Muscle of leg (tissue), 11 donors: ENCODE measurements around the gene NUBP2. TPM values are rescaled to one million over a fixed set of nuclear protein-coding genes. Genes with fewer than 3 reads are reported as not detected.

Experiments
- DNase-seq: peaks from one replicate; pipeline ENCODE4 v3.0.0; 2013
- H3K27ac ChIP-seq: one replicate; pipeline ENCODE4 v1.5.1; 2013; ENCODE audit warnings: mild to moderate bottlenecking, low read length, control low read depth
- H3K27me3 ChIP-seq: one replicate; pipeline ENCODE4 v1.6.1; 2013; ENCODE audit warnings: low read length; ENCODE audit not compliant: control insufficient read depth, insufficient read depth
- H3K36me3 ChIP-seq: one replicate; pipeline ENCODE4 v1.6.1; 2013; ENCODE audit warnings: low read length; ENCODE audit not compliant: control insufficient read depth, insufficient read depth
- H3K4me1 ChIP-seq: one replicate; pipeline ENCODE4 v1.6.1; 2013; ENCODE audit warnings: low read length; ENCODE audit not compliant: control insufficient read depth, insufficient read depth
- H3K4me3 ChIP-seq: one replicate; pipeline ENCODE4 v1.5.1; 2013; ENCODE audit warnings: low read length, control low read depth
- H3K9me3 ChIP-seq: replicated peaks from 2 replicates; pipeline ENCODE4 v1.6.1; 2013; ENCODE audit warnings: low read depth, low read length; ENCODE audit not compliant: control insufficient read depth
- WGBS: methylation state at CpG from one replicate; pipeline ENCODE4 v1.1.5; 2013; ENCODE audit warnings: missing lambda C conversion rate; ENCODE audit not compliant: insufficient coverage; 5-methylcytosine and 5-hydroxymethylcytosine counted together
- polyA plus RNA-seq, 8 donors: library from polyadenylated mRNA; unstranded; fragments of 120-200 nt; gene quantifications; one replicate each; pipeline versions ENCODE4 v1.2.1 to v1.2.3, GENCODE V29; 2013; ENCODE audit warnings: inconsistent platforms in 1 of 8, low replicate concordance in 1 of 8; ENCODE audit not compliant: insufficient read length in 8 of 8, insufficient read depth in 1 of 8
- total RNA-seq: library from RNA; stranded (reverse); fragments of 120-200 nt; gene quantifications from one replicate; pipeline ENCODE4 v1.2.4, GENCODE V29; 2013

The NUBP2 gene
- total and polyA plus RNA-seq, 9 donors = 40.6 to 59.7 (median 49.2) TPM

DNA sequence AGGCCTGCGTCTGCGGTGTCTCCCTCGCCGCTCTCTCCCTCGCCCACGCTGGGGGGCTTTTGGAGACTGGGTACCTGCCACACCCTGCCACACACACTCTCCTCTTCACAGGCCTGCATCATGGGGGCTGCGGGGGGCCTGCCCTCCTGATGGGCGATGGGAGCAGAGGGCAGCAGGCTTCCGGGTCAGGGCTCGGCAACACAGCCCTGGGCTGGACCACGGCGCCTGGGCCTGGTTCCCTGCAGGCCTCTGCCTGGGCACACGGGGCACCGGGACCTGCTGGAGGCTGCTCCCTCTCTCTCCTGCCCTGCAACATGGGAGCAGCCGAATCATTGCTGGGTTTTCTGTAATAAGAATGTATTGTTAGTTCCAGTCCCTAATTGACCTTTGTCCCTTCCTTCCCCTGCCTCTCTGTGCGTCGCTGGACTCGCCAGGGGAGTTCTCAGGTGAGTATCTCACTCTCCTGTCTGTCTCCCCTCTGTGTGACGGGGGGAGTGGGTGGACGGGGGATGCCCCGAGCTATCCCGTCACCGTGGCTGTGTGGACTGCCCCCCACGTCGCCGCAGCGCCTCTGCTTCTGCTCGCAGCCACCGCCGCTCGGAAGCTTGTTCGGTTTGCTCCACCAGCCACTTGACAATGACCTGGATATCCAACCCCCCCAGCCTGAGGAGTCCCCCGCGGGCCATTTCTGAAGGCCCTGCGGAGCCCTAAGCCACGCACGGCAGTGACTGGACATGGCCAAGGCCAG, 24.9 kb upstream of the NUBP2 start:
- DNase-seq = no peak
- Histone ChIP-seq H3K27me3 (no peaks in the 10 kb centered on the region), H3K27ac (no peak overlapping the region), H3K4me1 (no peaks in the 10 kb centered on the region), H3K9me3 (no peaks in the 10 kb centered on the region), H3K36me3 (peaks cover 68% of the 10 kb centered on the region), H3K4me3 (no peak overlapping the region)
- WGBS = 92% methylated on average over 29 of the region's 37 CpGs

DNA sequence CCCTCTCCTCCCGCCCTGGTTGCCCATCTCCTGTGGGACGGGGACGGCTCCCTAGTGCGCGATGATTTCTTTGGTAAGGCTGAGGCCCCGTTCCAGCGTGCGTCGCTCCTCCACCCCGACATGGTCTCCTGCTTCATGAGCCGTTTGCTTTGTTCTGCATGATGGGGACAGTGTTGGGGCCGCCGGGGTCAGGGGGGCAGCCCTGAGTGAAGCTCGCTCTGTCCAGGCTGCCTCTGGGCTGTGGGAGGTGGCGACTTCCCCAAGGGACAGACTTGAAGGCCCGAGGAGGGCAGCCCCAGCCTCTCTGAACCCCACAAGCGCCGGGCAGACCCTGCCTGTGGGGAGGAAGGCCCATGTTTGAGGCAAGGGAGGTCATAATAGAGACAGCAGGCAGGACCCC, 23.8 kb upstream of the NUBP2 start:
- H3K36me3 ChIP-seq = peaks cover 70% of the 10 kb centered on the region
- WGBS = 90% methylated on average over 16 of the region's 18 CpGs

DNA sequence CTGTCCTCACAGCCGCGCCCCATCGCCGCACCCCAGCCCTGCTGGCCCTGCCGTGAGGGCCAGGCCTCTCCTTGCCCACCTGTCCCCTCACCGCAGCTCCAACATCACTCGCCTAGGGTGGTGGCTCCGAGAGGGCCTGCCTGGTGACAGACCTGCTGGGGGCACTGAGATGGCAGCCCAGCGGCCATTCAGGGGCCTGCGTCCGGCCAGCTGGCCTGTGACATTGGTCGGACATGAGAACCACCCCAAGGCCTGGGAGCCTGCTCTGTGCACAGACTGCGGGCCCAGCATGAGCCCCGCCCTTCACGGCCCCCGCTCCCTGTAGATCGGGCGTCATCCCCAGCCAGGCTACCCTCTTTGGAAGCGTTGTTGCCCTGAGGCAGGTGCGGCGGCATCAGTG, 23.2 kb upstream of the NUBP2 start:
- Histone ChIP-seq H3K4me1 (peaks cover 3% of the 10 kb centered on the region), H3K9me3 (no peaks in the 10 kb centered on the region), H3K27me3 (no peaks in the 10 kb centered on the region), H3K4me3 (no peak overlapping the region), H3K27ac (no peak overlapping the region), H3K36me3 (peaks cover 70% of the 10 kb centered on the region)
- 96% methylated on average over 16 of the region's 21 CpGs for WGBS
- DNase-seq = no peak

More for the DNA sequence above, 23.8 kb upstream of the NUBP2 start:
- H3K27me3 ChIP-seq = no peaks in the 10 kb centered on the region
- no peaks in the 10 kb centered on the region for H3K9me3 ChIP-seq
- no peak overlapping the region for H3K27ac ChIP-seq
- H3K4me1 ChIP-seq = no peaks in the 10 kb centered on the region
- no peak for DNase-seq
- H3K4me3 ChIP-seq = no peak overlapping the region

DNA sequence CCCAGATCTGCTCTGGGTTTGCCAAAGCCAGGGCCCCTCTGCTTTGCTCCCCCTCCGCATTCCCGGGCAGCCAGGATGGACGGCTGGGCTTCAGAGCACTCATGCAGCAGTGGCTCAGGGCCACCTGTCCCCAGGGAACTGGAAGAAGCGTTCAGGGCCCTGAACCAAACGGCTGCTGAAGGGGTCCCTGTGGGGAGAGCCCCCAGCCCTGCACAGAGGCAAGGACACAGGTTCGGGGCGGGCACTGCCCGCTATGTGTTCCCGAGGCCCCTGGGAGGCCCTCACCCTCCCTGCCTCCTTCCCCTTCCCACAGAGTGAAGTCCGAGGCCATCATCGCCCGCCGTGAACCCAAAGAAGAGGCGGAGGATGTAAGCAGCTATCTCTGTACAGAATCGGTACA, 21.8 kb upstream of the NUBP2 start:
- no peaks in the 10 kb centered on the region for H3K9me3 ChIP-seq
- no peak for DNase-seq
- H3K4me3 ChIP-seq = no peak overlapping the region
- no peak overlapping the region for H3K27ac ChIP-seq
- WGBS = 79% methylated on average over 14 of the region's 15 CpGs
- H3K4me1 ChIP-seq = peaks cover 3% of the 10 kb centered on the region
- peaks cover 77% of the 10 kb centered on the region for H3K36me3 ChIP-seq
- no peaks in the 10 kb centered on the region for H3K27me3 ChIP-seq

DNA sequence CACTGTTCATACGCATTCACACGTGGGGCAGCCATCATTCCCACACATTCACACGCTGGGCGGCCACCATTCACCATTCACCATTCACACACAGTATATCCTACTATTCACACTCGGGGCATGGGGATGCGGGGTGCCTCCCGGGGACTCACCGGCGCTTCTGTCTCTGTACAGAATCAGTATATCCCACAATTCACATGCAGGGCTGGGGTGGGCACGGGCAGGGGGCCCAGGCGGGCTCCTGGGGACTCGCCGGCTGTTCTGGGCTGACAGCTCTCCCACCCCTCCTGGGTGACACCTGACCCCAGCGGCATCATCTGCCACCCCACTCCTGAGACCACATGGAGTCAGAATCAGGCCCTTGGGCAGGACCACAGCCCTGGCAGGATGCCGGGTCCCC, 21.0 kb upstream of the NUBP2 start:
- Histone ChIP-seq H3K4me1 (peaks cover 3% of the 10 kb centered on the region), H3K9me3 (no peaks in the 10 kb centered on the region), H3K36me3 (peaks cover 83% of the 10 kb centered on the region), H3K27me3 (no peaks in the 10 kb centered on the region), H3K4me3 (no peak overlapping the region), H3K27ac (no peak overlapping the region)
- WGBS = 92% methylated on average over 14 of the region's 15 CpGs
- DNase-seq = no peak

DNA sequence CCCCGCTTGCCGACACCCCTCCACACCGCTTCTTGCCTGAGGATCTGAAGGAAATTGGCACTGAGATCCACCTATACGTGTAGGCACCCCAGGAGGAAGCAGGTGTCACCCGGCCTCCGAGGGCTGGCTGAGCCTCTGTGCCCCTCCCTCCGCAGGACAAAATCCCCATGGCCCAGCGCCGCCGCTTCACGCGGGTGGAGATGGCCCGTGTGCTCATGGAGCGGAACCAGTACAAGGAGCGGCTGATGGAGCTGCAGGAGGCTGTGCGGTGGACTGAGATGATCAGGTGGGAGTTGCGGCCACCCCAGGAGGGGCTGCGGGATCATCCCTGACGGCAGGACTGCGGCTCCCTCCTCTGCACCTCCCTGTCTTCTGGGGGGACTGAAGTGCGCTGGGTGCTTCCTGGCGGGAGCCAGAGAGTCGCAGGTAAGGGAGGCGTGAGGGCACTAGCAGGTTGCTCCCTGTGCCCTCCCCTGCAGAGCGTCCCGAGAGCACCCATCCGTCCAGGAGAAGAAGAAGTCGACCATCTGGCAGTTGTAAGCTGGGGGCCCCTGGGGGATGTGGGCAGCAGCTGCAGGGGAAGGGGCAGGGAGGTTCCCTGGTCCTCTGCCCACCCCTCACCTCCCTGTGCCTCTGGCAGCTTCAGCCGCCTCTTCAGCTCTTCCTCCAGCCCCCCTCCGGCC, 20.4 kb upstream of the NUBP2 start:
- Histone ChIP-seq H3K9me3 (no peaks in the 10 kb centered on the region), H3K4me3 (no peak overlapping the region), H3K4me1 (peaks cover 3% of the 10 kb centered on the region), H3K27me3 (no peaks in the 10 kb centered on the region), H3K36me3 (peaks cover 88% of the 10 kb centered on the region), H3K27ac (no peak overlapping the region)
- 83% methylated on average over 22 of the region's 30 CpGs for WGBS
- no peak for DNase-seq

DNA sequence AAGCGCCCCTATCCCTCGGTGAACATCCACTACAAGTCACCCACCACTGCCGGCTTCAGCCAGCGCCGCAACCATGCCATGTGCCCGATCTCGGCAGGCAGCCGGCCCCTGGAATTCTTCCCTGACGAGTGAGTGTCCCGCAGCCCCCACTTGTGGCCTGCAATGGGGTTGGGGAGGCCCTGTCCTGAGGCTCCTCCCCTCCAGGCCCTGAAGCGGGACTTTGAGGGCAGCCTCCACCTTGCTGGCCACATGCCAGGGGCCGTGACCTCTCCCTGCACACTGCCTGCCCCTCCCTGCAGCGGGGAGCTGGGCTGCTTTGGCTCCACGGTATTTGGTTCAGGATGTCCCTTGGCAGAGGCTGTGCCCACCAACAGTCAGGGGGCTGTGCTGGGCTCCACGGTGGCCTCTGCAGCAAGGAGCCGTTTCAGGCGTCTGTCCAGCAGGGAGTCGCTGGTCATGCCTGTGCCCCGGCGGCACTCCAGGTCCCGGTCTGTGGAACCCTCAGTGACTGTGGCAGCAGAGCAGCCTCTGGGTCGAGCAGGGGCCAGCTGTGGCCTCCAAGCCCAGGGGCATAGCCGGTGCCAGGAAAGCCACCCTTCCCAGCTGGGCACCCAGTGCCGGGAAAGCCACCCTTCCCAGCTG, 19.8 kb upstream of the NUBP2 start:
- Histone ChIP-seq H3K27me3 (no peaks in the 10 kb centered on the region), H3K4me1 (peaks cover 3% of the 10 kb centered on the region), H3K4me3 (no peak overlapping the region), H3K36me3 (peaks cover 88% of the 10 kb centered on the region), H3K27ac (no peak overlapping the region), H3K9me3 (no peaks in the 10 kb centered on the region)
- 76% methylated on average over 23 of the region's 24 CpGs for WGBS
- DNase-seq = no peak

DNA sequence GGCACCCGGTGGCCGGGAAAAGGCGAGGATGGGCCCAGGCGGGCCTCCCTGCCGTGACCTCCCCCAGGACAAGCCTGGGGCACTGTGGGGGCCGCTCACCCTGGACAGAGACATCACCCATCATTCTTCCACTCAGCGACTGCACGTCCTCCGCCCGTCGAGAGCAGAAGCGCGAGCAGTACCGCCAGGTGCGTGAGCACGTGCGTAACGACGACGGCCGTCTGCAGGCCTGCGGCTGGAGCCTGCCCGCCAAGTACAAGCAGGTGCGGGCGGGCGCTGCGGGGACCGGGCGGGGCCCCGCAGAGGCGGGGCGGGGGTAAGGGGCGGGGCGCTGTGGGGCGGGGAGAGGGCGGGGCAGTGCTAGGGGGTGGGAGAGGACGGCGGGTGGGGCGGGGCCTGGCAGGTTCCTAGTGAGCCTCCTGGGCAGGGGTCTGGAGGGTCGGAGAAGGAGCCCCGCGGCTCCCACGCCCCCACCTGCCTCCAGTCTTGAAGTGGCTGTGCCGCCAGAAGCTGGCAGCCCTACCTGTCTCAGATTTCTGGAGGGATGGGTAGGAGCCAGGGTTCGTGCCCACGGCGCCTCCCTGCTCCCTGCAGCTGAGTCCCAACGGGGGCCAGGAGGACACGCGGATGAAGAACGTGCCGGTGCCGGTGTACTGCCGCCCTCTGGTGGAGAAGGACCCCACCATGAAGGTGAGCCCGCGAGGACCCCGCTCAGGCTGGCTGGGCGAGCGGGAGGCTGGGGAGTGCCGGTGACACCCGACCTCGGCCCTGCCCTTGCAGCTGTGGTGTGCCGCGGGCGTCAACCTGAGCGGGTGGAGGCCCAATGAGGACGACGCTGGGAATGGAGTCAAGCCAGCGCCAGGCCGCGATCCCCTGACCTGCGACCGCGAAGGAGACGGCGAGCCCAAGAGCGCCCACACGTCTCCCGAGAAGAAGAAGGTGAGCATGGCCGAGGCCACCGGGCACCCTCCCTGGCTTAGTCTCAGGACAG, 18.9 kb upstream of the NUBP2 start:
- WGBS = 50% methylated on average over 61 of the region's 81 CpGs
- H3K27me3 ChIP-seq = no peaks in the 10 kb centered on the region
- peaks cover 88% of the 10 kb centered on the region for H3K36me3 ChIP-seq
- no peak overlapping the region for H3K27ac ChIP-seq
- H3K4me1 ChIP-seq = peaks cover 3% of the 10 kb centered on the region
- no peak overlapping the region for H3K4me3 ChIP-seq
- H3K9me3 ChIP-seq = no peaks in the 10 kb centered on the region
- no peak for DNase-seq

DNA sequence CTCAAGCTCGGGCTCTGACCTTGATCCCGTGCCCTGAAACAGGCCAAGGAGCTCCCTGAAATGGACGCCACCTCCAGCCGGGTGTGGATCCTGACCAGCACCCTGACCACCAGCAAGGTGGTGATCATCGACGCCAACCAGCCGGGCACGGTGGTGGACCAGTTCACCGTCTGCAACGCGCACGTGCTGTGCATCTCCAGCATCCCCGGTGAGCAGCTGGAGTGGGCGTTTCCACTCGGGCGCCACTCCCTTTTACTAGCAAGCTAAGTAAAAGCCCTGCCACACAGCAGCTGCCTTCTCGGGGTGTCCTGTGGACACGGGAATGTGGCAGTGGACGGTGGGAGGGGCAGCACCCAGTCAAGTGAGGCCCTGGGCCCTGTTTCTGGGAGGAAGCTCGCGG, 17.8 kb upstream of the NUBP2 start:
- H3K27me3 ChIP-seq = no peaks in the 10 kb centered on the region
- no peak overlapping the region for H3K27ac ChIP-seq
- no peak for DNase-seq
- H3K4me1 ChIP-seq = peaks cover 6% of the 10 kb centered on the region
- H3K9me3 ChIP-seq = no peaks in the 10 kb centered on the region
- peaks cover 91% of the 10 kb centered on the region for H3K36me3 ChIP-seq
- H3K4me3 ChIP-seq = no peak overlapping the region
- WGBS = 96% methylated on average over 18 of the region's 21 CpGs
